ENCODE measurements around the gene NEGR1. TPM values are rescaled to one million over a fixed set of nuclear protein-coding genes. Genes with fewer than 3 reads are reported as not detected.

The NEGR1 gene
- total RNA-seq, 2 donors from 2014 or later = 0.08 TPM; not detected in 1

DNA sequence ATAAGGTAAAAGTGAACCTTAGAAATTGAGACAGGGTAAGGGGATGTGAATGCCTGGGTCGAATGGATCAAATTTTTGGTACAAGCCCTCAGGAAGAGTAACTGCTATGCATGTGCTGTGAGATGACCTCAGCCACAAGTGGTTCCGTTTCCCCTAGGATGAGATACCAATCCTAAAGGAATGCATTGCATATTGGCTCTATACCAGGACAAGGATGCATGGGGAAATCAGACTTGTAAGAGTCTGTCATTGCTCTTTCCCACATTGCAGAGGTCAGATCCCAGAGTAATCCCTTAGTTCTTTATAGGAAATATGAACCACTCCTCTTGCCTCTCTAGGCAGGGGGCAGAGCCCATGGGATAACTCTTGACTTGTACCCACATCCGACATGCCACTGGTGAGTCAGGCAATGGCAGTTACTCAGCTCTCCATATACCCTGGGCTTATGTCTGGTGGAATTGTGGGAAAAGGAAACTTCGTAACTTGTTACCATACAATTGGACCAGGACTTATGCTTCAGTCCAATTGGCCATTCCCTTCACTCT lies 773.2 kb downstream of the NEGR1 start:
- ATAC-seq (no peak), DNase-seq (no peak)
- no peaks in the 10 kb centered on the region for H3K4me1 Mint-ChIP-seq
- no peak overlapping the region for H3K27ac Mint-ChIP-seq
- H3K9me3 ChIP-seq (ENCODE audit: control insufficient read depth, low read length, poor library complexity, severe bottlenecking) = no peaks in the 10 kb centered on the region
- H3K27me3 Mint-ChIP-seq = no peaks in the 10 kb centered on the region
- no peak overlapping the region for H3K4me3 Mint-ChIP-seq
- H3K36me3 Mint-ChIP-seq (ENCODE audit: low read depth) = no peaks in the 10 kb centered on the region

DNA sequence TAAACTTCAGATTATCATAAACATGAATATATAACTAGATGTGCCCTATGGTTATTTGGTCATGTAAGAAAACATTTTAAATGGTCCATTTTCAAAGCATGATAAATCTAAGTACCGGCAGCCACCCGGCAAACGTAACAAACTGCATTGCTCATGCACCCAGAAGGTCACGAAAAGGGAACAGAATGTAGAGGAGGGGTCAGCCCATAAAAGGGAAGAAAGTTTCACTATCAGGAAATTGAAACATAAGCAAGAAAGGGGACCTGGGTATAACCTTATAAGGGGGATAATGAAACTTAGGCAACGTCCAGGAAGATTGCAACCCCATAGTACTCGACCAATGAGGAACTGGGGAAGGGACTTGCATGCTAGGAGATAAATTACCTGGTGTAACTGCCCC lies 780.3 kb downstream of the NEGR1 start:
- no peaks in the 10 kb centered on the region for H3K9me3 ChIP-seq (ENCODE audit: control insufficient read depth, low read length, poor library complexity, severe bottlenecking)
- Mint-ChIP-seq H3K4me3 (no peak overlapping the region), H3K36me3 (ENCODE audit: low read depth) (no peaks in the 10 kb centered on the region), H3K27ac (no peak overlapping the region), H3K27me3 (no peaks in the 10 kb centered on the region), H3K4me1 (no peaks in the 10 kb centered on the region)
- ATAC-seq (no peak), DNase-seq (no peak)

DNA sequence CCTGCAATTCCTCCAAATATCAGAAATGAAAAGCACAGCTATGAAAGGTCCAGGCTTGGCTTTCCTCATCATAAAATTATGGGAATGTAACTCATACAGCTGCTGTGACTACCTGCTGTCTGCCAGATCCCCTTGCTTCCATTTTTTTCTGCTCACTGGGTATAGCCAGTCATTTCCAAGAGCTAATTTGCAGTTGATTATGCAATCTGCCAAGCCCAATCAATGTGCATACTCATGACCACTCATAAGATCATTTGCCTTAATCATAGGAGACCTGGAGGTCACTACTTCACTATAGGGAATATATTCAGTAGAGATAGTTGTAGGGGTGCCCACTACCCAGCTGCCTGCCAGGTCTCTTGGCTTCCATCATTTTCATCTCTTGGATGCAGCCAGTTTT lies 783.8 kb downstream of the NEGR1 start:
- no peak for ATAC-seq
- no peak overlapping the region for H3K4me3 Mint-ChIP-seq
- no peak for DNase-seq
- H3K36me3 Mint-ChIP-seq (ENCODE audit: low read depth) = no peaks in the 10 kb centered on the region
- H3K27me3 Mint-ChIP-seq = no peaks in the 10 kb centered on the region
- H3K27ac Mint-ChIP-seq = no peak overlapping the region
- H3K9me3 ChIP-seq (ENCODE audit: control insufficient read depth, low read length, poor library complexity, severe bottlenecking) = peaks cover 4% of the 10 kb centered on the region
- H3K4me1 Mint-ChIP-seq = no peaks in the 10 kb centered on the region

DNA sequence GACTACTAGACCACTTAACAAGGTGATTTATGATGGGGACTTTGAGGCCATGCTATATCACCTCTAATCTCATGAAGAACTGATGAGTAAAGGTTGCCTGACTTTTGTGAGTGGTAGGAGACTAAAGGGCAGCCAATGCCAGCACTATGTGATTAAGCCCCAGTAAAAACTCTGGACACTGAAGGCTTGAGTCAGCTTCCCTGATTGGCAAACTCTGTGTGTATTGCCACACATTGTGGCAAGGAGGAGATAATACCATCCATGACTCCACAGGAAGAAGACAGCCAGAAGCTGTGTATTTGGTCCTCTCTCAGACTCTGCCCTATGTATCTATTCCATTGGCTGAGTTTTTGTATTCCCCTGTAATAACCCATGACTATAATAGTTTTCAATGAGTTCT lies 788.2 kb downstream of the NEGR1 start:
- Mint-ChIP-seq H3K4me3 (no peak overlapping the region), H3K27ac (no peak overlapping the region), H3K27me3 (no peaks in the 10 kb centered on the region), H3K36me3 (ENCODE audit: low read depth) (no peaks in the 10 kb centered on the region), H3K4me1 (no peaks in the 10 kb centered on the region)
- peaks cover 4% of the 10 kb centered on the region for H3K9me3 ChIP-seq (ENCODE audit: control insufficient read depth, low read length, poor library complexity, severe bottlenecking)
- ATAC-seq (no peak), DNase-seq (no peak)

DNA sequence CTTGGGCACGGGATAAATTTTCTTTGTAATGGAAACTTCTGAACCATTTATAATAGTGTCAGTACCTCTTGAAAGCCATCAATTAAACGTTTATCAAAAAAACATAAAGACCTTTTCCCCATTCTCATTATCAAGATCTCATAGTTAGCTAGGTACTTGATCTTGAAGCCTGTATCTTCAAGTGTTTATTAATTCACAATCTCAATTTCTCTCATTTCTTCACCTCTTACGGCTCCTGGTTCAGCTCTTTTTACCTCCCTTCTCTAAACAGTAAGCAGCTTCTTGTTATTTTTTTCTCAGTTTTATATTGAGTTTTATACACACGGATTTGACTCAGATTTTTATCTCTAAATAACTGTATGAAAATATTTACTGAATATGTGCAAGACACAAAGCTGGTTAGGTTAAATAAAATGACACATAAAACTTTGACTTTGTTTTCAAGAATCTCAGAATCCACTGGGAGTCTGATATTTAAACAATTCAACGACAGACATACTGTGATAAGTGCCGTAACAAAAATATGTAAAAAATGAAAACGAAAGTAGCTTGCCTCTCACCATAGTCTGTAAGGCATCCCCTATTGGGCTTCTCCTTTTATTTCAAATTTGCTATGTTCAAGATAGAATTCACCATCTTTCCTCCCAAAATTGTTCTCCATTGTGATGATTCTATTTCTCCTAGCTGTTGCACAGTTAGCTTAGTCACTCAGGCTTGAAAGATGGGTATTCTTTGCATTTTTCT lies 789.9 kb downstream of the NEGR1 start:
- ATAC-seq = no peak
- Mint-ChIP-seq H3K4me1 (no peaks in the 10 kb centered on the region), H3K27me3 (no peaks in the 10 kb centered on the region), H3K4me3 (no peak overlapping the region), H3K36me3 (ENCODE audit: low read depth) (no peaks in the 10 kb centered on the region), H3K27ac (no peak overlapping the region)
- H3K9me3 ChIP-seq (ENCODE audit: control insufficient read depth, low read length, poor library complexity, severe bottlenecking) = peaks cover 4% of the 10 kb centered on the region
- no peak for DNase-seq

DNA sequence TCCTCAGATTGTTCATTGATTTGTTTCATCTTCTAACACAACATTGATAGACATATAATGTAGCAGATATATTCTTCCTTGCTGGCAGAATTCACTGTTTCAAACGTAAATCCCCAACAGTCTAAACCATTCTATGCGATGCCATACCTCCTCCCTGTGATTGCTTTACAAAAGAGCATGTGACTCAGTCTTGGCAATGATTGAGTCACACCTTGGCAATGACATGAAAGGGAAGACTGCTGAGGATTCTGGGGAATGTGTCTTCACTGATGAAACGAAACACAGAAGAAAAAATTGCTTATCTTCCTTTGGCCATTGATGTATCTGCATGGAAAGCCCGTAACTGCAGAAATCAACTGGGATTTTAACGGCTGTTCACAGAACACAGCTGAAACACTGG lies 791.9 kb downstream of the NEGR1 start:
- Mint-ChIP-seq H3K4me3 (no peak overlapping the region), H3K4me1 (no peaks in the 10 kb centered on the region), H3K27me3 (no peaks in the 10 kb centered on the region), H3K27ac (no peak overlapping the region), H3K36me3 (ENCODE audit: low read depth) (no peaks in the 10 kb centered on the region)
- ATAC-seq (no peak), DNase-seq (no peak)
- peaks cover 4% of the 10 kb centered on the region for H3K9me3 ChIP-seq (ENCODE audit: control insufficient read depth, low read length, poor library complexity, severe bottlenecking)

DNA sequence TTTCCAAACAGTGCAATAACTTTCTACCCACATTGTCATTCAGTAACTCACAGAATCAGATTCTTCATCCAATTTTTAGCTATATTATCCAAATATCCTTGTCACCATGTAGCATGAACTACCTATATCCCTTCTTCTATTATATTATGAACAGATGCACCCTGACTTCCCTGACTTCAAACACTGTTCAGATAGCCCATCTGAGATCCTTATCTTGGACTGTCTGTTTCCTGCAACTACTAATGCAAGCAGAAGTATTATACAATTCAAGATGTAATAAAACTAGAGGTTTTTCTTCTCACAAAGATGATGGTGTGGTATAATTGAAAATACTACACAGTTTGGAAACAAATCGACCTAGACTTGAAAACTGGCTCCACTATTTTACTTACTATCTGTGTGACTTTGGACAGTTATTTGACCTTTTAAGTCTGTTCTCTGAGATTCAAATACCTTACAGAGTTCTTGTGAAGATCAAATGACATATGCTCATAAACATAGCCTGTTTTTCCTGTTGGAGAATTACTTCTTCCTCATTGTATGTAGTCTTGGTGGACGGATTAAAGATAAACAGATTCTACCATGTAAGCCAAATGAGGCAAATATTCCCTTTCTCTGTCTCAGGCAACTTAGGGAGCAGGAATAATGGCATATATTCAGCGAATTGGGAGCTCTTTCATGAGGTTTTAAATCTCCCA lies 793.6 kb downstream of the NEGR1 start:
- DNase-seq = no peak
- no peaks in the 10 kb centered on the region for H3K27me3 Mint-ChIP-seq
- no peak for ATAC-seq
- H3K4me1 Mint-ChIP-seq = no peaks in the 10 kb centered on the region
- no peak overlapping the region for H3K27ac Mint-ChIP-seq
- no peak overlapping the region for H3K4me3 Mint-ChIP-seq
- no peaks in the 10 kb centered on the region for H3K9me3 ChIP-seq (ENCODE audit: control insufficient read depth, low read length, poor library complexity, severe bottlenecking)
- H3K36me3 Mint-ChIP-seq (ENCODE audit: low read depth) = no peaks in the 10 kb centered on the region

DNA sequence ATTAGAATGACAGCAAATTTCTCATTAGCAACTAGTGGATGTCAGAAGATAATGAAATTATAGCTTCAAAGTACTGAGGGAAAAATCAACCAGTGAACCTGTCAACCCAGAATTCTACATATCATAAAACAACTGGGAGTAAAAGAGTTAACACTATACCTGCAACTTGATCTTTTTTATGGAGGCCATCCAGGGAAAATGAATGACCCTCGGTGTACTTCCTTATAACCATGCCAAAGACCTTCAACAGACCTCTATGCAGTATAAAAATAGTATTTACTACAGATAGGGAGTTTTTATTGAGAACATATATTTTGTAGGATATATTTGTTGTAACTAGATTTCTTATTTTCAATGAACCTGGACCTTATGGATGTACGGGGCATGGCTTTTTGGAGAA lies 809.0 kb downstream of the NEGR1 start:
- H3K9me3 ChIP-seq (ENCODE audit: control insufficient read depth, low read length, poor library complexity, severe bottlenecking) = no peaks in the 10 kb centered on the region
- Mint-ChIP-seq H3K4me3 (no peak overlapping the region), H3K36me3 (ENCODE audit: low read depth) (no peaks in the 10 kb centered on the region), H3K4me1 (no peaks in the 10 kb centered on the region), H3K27me3 (no peaks in the 10 kb centered on the region), H3K27ac (no peak overlapping the region)
- ATAC-seq = no peak
- no peak for DNase-seq

DNA sequence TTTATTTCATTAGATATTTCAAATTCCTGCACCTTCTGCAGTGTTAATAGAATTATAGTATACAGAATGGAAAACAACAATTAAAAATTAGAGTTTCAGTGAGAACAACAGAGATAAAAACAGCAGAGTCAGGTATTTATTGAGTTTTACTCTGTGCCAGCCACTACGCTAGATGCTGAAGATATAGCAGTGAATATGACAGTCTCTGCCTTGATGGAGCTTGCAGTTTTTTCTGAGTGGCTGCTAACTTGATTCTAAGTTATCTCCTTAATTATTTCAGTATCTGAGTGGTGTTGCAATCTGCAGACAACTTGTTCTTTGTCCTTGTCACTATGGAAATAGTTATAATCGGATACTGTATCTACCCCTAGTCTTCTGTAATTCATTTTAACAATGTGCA lies 817.2 kb downstream of the NEGR1 start:
- no peaks in the 10 kb centered on the region for H3K4me1 Mint-ChIP-seq
- H3K9me3 ChIP-seq (ENCODE audit: control insufficient read depth, low read length, poor library complexity, severe bottlenecking) = no peaks in the 10 kb centered on the region
- H3K27ac Mint-ChIP-seq = no peak overlapping the region
- no peak overlapping the region for H3K4me3 Mint-ChIP-seq
- DNase-seq (no peak), ATAC-seq (no peak)
- H3K27me3 Mint-ChIP-seq = no peaks in the 10 kb centered on the region
- no peaks in the 10 kb centered on the region for H3K36me3 Mint-ChIP-seq (ENCODE audit: low read depth)

DNA sequence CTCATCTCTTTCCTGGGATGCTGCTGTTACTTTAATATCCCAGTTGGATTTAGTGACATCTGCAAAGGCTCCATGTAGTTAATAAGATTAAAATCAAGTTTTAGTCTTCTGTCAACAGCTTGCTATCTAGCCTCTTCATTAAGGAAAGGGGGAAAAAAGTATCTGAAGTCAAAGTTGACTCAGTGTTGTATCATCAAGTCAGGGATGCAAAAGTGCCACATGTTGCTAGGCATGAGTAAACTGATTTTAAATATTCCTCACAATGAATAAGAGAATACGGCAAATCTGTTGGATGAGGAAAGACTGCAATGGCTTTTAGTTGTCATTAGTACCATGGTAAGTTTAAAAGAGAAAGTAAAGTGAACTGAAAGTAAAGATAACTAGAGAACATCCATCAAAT lies 818.3 kb downstream of the NEGR1 start:
- Mint-ChIP-seq H3K27ac (no peak overlapping the region), H3K36me3 (ENCODE audit: low read depth) (no peaks in the 10 kb centered on the region), H3K27me3 (no peaks in the 10 kb centered on the region), H3K4me1 (no peaks in the 10 kb centered on the region), H3K4me3 (no peak overlapping the region)
- no peaks in the 10 kb centered on the region for H3K9me3 ChIP-seq (ENCODE audit: control insufficient read depth, low read length, poor library complexity, severe bottlenecking)
- ATAC-seq = no peak
- no peak for DNase-seq

DNA sequence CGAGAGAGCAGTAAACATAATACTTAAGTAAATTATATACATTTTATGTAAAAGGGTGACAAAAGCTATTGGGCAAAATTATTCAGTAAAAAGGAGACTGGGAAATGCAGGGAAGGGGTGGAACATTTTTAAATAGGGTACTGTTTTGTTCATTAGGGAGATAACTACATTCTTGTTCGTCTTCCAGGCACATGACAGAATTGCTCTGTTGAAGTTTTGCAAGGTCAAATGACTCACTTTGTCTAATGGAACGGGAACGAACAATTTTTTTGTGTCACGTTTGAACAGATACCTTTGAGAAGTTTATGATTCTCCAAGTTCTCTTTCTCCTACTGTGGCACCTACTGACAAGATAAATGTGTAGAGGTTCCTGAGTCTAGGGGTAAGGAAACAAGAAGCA lies 819.2 kb downstream of the NEGR1 start:
- DNase-seq = no peak
- no peak overlapping the region for H3K27ac Mint-ChIP-seq
- H3K9me3 ChIP-seq (ENCODE audit: control insufficient read depth, low read length, poor library complexity, severe bottlenecking) = no peaks in the 10 kb centered on the region
- ATAC-seq = no peak
- no peak overlapping the region for H3K4me3 Mint-ChIP-seq
- no peaks in the 10 kb centered on the region for H3K36me3 Mint-ChIP-seq (ENCODE audit: low read depth)
- H3K4me1 Mint-ChIP-seq = no peaks in the 10 kb centered on the region
- H3K27me3 Mint-ChIP-seq = no peaks in the 10 kb centered on the region

DNA sequence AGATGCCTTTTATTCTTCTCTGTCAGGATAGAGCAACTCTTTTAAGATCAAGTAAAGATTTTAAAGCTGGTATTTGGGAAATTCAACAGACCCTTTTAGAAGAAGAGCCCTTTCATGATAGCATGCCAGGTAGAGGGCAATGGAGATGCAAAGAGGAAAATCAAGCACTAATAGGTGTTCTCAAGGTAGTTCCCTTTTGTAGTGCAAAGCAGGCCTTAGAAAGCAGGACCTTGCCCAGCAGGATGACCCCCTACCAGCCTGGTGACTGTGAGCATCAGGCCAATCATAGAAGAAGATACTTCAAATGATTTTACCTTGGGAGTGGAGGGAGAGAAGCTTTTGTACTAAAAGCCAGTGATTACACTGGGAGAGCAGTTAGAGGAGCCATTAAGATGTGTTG lies 820.1 kb downstream of the NEGR1 start:
- no peaks in the 10 kb centered on the region for H3K4me1 Mint-ChIP-seq
- H3K4me3 Mint-ChIP-seq = no peak overlapping the region
- no peaks in the 10 kb centered on the region for H3K36me3 Mint-ChIP-seq (ENCODE audit: low read depth)
- ATAC-seq = no peak
- no peak overlapping the region for H3K27ac Mint-ChIP-seq
- H3K9me3 ChIP-seq (ENCODE audit: control insufficient read depth, low read length, poor library complexity, severe bottlenecking) = no peaks in the 10 kb centered on the region
- no peaks in the 10 kb centered on the region for H3K27me3 Mint-ChIP-seq
- DNase-seq = no peak

DNA sequence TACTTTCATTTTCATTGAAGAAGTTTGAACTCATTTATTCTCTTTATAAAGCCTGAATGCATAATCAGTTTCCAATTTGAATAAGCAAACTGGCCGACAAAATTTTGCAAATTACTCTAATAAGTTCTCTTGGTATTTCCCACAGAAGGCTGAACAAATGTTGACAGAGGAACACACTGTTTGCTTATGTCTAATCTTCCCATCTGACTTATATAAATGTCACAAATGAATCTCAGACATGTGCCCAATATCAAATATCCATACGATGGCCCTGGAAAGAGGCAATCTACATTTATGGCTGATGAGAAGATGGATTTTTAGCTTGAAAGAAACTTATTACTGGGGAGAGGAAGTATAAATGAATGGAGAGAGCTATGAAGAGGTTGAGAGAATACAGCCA lies 820.9 kb downstream of the NEGR1 start:
- DNase-seq (no peak), ATAC-seq (no peak)
- Mint-ChIP-seq H3K36me3 (ENCODE audit: low read depth) (no peaks in the 10 kb centered on the region), H3K4me3 (no peak overlapping the region), H3K27ac (no peak overlapping the region), H3K27me3 (no peaks in the 10 kb centered on the region), H3K4me1 (no peaks in the 10 kb centered on the region)
- H3K9me3 ChIP-seq (ENCODE audit: control insufficient read depth, low read length, poor library complexity, severe bottlenecking) = no peaks in the 10 kb centered on the region

DNA sequence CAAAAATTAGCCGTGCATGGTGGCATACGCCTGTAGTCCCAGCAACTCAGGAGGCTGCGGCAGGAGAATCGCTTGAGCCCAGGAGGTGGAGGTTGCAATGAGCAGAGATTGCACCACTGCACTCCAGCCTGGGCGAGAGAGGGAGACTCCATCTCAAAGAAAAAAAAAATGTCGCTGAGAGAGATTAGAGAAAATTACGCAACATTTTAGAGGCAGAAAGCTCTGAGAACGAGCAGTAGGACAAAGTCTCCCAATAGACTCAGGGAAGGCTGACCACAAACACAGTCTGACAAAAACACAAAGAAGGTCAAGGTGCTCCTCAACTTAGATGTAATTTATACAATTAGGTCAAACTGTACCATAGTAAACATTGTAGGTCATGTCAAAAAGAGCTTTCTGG lies 833.9 kb downstream of the NEGR1 start:
- H3K9me3 ChIP-seq (ENCODE audit: control insufficient read depth, low read length, poor library complexity, severe bottlenecking) = no peaks in the 10 kb centered on the region
- DNase-seq = no peak
- Mint-ChIP-seq H3K4me1 (no peaks in the 10 kb centered on the region), H3K4me3 (no peak overlapping the region), H3K27ac (no peak overlapping the region), H3K36me3 (ENCODE audit: low read depth) (no peaks in the 10 kb centered on the region), H3K27me3 (no peaks in the 10 kb centered on the region)
- ATAC-seq = no peak
